ENCODE results near the gene CLIC4.

DNA sequence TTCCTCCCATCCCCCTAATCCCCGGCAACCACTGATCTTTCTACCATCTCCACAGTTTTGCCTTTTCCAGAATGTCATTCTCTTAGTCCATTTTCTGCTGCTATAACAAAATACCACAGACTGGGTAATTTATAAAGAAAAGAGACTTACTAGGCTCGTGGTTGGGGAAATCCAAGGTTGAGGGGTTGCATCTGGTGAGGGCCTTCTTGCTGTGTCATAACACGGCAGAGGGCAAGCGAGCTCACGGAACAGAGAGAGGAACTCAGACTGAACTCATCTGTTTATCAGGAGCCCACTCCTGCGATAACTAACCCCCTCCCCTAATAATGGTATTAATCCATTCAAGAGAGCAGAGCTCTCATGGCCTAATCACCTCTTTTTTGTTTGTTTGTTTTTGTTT lies 132.8 kb downstream of the CLIC4 start:
- TF ChIP-seq POLR2AphosphoS5 (IDR thresholded peaks at IDR 0.05) (no peak), POLR2A (IDR thresholded peaks at IDR 0.05) (no peak), CTCF (IDR thresholded peaks at IDR 0.05) (no peak)

All from upper lobe of left lung (tissue), 4 donors.